Panc1 (cell line): ENCODE measurements around the gene FKBP1B. TPM values are rescaled to one million over a fixed set of nuclear protein-coding genes. Genes with fewer than 3 reads are reported as not detected.

Experiments
- ATAC-seq: fragments of 200-7000 bp; cut with Tn5 transposase; 2 replicates; pipeline ENCODE4 v1.9.1; 2020; ENCODE audit warnings: mild to moderate bottlenecking, moderate library complexity
- BruUV-seq: library from RNA; stranded (reverse); fragments of 400-500 nt; replicated peaks from 2 replicates; lab custom pipeline; 2021; lab: Mats Ljungman, UMichigan
- CTCF ChIA-PET: fragments of 300-600 bp; sonication (Branson Sonifier 250); formaldehyde crosslinking; loops from one replicate; lab custom pipeline; 2022; ENCODE audit warnings: antibody characterized with exemption; lab: Charles Lee
- POLR2A ChIA-PET: fragments of 300-600 bp; sonication (Branson Sonifier 250); formaldehyde crosslinking; loops from one replicate; lab custom pipeline; 2022; ENCODE audit warnings: antibody characterized with exemption; lab: Charles Lee
- DNase-seq: peaks from one replicate; pipeline ENCODE4 v3.0.0-alpha.2; 2010; ENCODE audit warnings: low read depth, low spot score
- H3K27ac ChIP-seq: 2 replicates; pipeline ENCODE4 v1.5.1; 2011; ENCODE audit warnings: mild to moderate bottlenecking, low read length, inconsistent platforms
- H3K27me3 ChIP-seq: fragments of 200-500 bp; sonication (Bioruptor generic); 2 replicates; pipeline ENCODE4 v1.6.0; 2014; ENCODE audit warnings: low read length, inconsistent platforms; ENCODE audit not compliant: control insufficient read depth, insufficient read depth
- H3K36me3 ChIP-seq: fragments of 200-500 bp; sonication (Bioruptor generic); 2 replicates; pipeline ENCODE4 v1.5.1; 2014; ENCODE audit warnings: inconsistent platforms, mild to moderate bottlenecking, low read length, moderate library complexity; ENCODE audit not compliant: control insufficient read depth, insufficient read depth
- H3K4me1 ChIP-seq: 2 replicates; pipeline ENCODE4 v1.5.1; 2011; ENCODE audit warnings: inconsistent platforms, mild to moderate bottlenecking, low read length, moderate library complexity; ENCODE audit not compliant: control insufficient read depth, insufficient read depth
- H3K4me3 ChIP-seq, 2 experiments: 2 replicates each; pipeline ENCODE4 v1.5.1; 2011 to 2012; ENCODE audit warnings: low read depth in 2 of 2, low read length in 2 of 2, mild to moderate bottlenecking in 2 of 2, inconsistent platforms in 1 of 2, moderate library complexity in 1 of 2
- H3K9me3 ChIP-seq: fragments of 200-500 bp; sonication (Bioruptor generic); 2 replicates; pipeline ENCODE4 v1.5.1; 2014; ENCODE audit warnings: low read depth, mild to moderate bottlenecking, inconsistent platforms, low read length, moderate library complexity; ENCODE audit not compliant: control insufficient read depth, insufficient read depth
- CTCF ChIP-seq: fragments of 450-650 bp; IDR thresholded peaks from 2 replicates; pipeline ENCODE4 v1.5.1; 2017; ENCODE audit warnings: mild to moderate bottlenecking
- POLR2AphosphoS5 ChIP-seq: IDR thresholded peaks from 2 replicates; pipeline ENCODE4 v1.6.1; 2012; ENCODE audit warnings: mild to moderate bottlenecking, low read depth, low read length, moderate library complexity
- REST ChIP-seq, 2 experiments: IDR thresholded peaks; 2 replicates each; pipeline ENCODE4 v1.6.1; 2011 to 2012; ENCODE audit warnings: low read depth in 2 of 2, control low read depth in 1 of 2, low read length in 1 of 2, mild to moderate bottlenecking in 1 of 2, moderate library complexity in 1 of 2; ENCODE audit not compliant: insufficient read depth in 1 of 2
- SIN3A ChIP-seq: IDR thresholded peaks from 2 replicates; pipeline ENCODE4 v1.6.1; 2012; ENCODE audit warnings: low read depth, mild to moderate bottlenecking, low read length, moderate library complexity, borderline replicate concordance; ENCODE audit not compliant: insufficient read depth
- TCF7L2 ChIP-seq: IDR thresholded peaks from 2 replicates; pipeline ENCODE4 v1.6.1; 2011; ENCODE audit warnings: mild to moderate bottlenecking, low read depth, low read length, inconsistent platforms
- in situ Hi-C: cut with HindIII; loops from 2 replicates; pipeline ENCODE4 v1.10.0; 2016; ENCODE audit warnings: low sequenced_read_pairs, low pct_unique_long_range_greater_than_20kb
- intact Hi-C: fragments of 100-400 bp; cut with micrococcal nuclease; formaldehyde crosslinking; loops from one replicate; pipeline ENCODE4 v1.10.0; 2022; ENCODE audit not compliant: unreplicated experiment
- total RNA-seq: library from RNA; stranded (reverse); gene quantifications from one replicate; pipeline ENCODE4 v1.2.1, GENCODE V29; 2021; ENCODE audit not compliant: unreplicated experiment

FKBP1B gene
- total RNA-seq, 1 experiment from 2014 or later, result 19.9 TPM

GRCh38 chr2:24015562-24016375, 33.8 kb upstream of the FKBP1B start:
- ChIA-PET POLR2A (no interaction called here), CTCF (no interaction called here)
- Histone ChIP-seq H3K27me3 (no peaks in the 10 kb centered on the region), H3K9me3 (no peaks in the 10 kb centered on the region), H3K36me3 (no peaks in the 10 kb centered on the region), H3K4me1 (peaks cover 29% of the 10 kb centered on the region), H3K4me3 (0 out of 4 replicates have a peak overlapping the region, but pooled peaks of 1 of the 2 experiments have one; percentile 2), H3K27ac (peak overlapping the region; percentile 76)
- peak; percentile 91 for ATAC-seq
- no peak for TF ChIP-seq CTCF
- TF ChIP-seq POLR2AphosphoS5, result peak; percentile 47
- BruUV-seq, result no TSS peak
- intact Hi-C loops (no loop called here), in situ Hi-C loops (no loop called here)
- DNase-seq, result peak; percentile 95

DNA sequence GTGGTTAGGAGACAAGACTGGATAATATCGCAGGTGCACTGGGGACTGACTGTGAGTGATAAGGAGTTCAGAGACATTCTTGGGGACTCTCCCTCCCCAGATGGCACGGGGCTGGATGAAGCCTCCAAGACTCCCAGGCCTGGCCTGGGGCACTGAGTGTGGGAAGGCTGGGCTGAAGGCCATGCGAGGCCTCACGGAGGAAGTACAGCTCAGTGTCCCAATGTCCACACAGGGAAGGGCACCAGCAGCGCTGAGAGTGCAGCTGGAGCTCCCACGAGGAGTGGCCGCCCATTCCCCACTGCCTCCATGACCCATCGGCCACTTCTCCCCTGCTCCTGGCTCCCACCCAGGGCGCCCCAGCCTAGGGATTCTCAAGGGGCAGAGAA, 33.2 kb upstream of the FKBP1B start:
- Histone ChIP-seq H3K36me3 (no peaks in the 10 kb centered on the region), H3K4me1 (peaks cover 29% of the 10 kb centered on the region), H3K27me3 (no peaks in the 10 kb centered on the region), H3K9me3 (no peaks in the 10 kb centered on the region), H3K4me3 (no peak overlapping the region), H3K27ac (peak overlapping the region; percentile 76)
- TF ChIP-seq POLR2AphosphoS5 (no peak), CTCF (no peak), TCF7L2 (no peak), SIN3A (no peak), REST (IDR thresholded peaks at IDR 0.05; ENCODE audit: insufficient read depth in 1 of 2, low read depth in 2 of 2, low read length in 1 of 2) (no peak)
- CTCF ChIA-PET, result no interaction called here
- in situ Hi-C loops (no loop called here), intact Hi-C loops (no loop called here)
- POLR2A ChIA-PET, result no interaction called here
- no TSS peak for BruUV-seq
- peak; percentile 25 for ATAC-seq
- no peak for DNase-seq
